Progenitor cell of endocrine pancreas (in vitro differentiated cells): Measurements from ENCODE around the gene CCDC124. TPM values are rescaled to one million over a fixed set of nuclear protein-coding genes. Genes with fewer than 3 reads are reported as not detected.

Experiments
- DNase-seq: peaks from one replicate; pipeline ENCODE4 v3.0.0; 2021; ENCODE audit warnings: low spot score; ENCODE audit not compliant: unreplicated experiment
- H3K27ac Mint-ChIP-seq: 2 replicates; pipeline ENCODE4 v1.8.0; 2021; ENCODE audit warnings: mild to moderate bottlenecking, moderate library complexity, mixed read lengths
- H3K27me3 Mint-ChIP-seq: 2 replicates; pipeline ENCODE4 v1.8.0; 2021; ENCODE audit warnings: mixed read lengths
- H3K36me3 Mint-ChIP-seq: 2 replicates; pipeline ENCODE4 v1.8.0; 2022; ENCODE audit warnings: mixed read lengths; ENCODE audit not compliant: insufficient read depth
- H3K4me1 Mint-ChIP-seq: 2 replicates; pipeline ENCODE4 v1.8.0; 2021; ENCODE audit warnings: low read depth, mixed read lengths
- H3K4me3 Mint-ChIP-seq: 2 replicates; pipeline ENCODE4 v1.8.0; 2021; ENCODE audit warnings: low read depth, mild to moderate bottlenecking, moderate library complexity, mixed read lengths
- H3K9me3 Mint-ChIP-seq: 2 replicates; pipeline ENCODE4 v1.8.0; 2021; ENCODE audit warnings: low read depth, mixed read lengths
- CTCF ChIP-seq: fragments of 200-600 bp; sonication (generic); IDR thresholded peaks from one replicate; pipeline ENCODE4 v1.5.0; 2021; ENCODE audit warnings: antibody characterized with exemption, mild to moderate bottlenecking; ENCODE audit not compliant: unreplicated experiment
- total RNA-seq: library from RNA; stranded (reverse); gene quantifications from 2 replicates; pipeline ENCODE4 v1.2.1, GENCODE V29; 2021

Gene CCDC124
- total RNA-seq, 1 donor from 2014 or later = 84.3 TPM

- Mint-ChIP-seq H3K4me1 (peaks cover 26% of the 10 kb centered on the region), H3K4me3 (peak overlapping the region; percentile 79), H3K36me3 (peaks cover under 1% of the 10 kb centered on the region), H3K9me3 (no peaks in the 10 kb centered on the region), H3K27ac (peak overlapping the region; percentile 85), H3K27me3 (peaks cover 15% of the 10 kb centered on the region)
- TF ChIP-seq CTCF = no peak
- no peak for DNase-seq
Measured at GRCh38 chr19:17951990-17952976, 19.5 kb downstream of the CCDC124 start.

GRCh38 chr19:17953316-17953801 lies 20.5 kb downstream of the CCDC124 start:
- Mint-ChIP-seq H3K4me3 (peak overlapping the region; percentile 71), H3K4me1 (peaks cover 26% of the 10 kb centered on the region), H3K9me3 (no peaks in the 10 kb centered on the region), H3K27ac (no peak overlapping the region), H3K27me3 (peaks cover 18% of the 10 kb centered on the region), H3K36me3 (peaks cover 3% of the 10 kb centered on the region)
- DNase-seq = no peak
- TF ChIP-seq CTCF = no peak

DNA sequence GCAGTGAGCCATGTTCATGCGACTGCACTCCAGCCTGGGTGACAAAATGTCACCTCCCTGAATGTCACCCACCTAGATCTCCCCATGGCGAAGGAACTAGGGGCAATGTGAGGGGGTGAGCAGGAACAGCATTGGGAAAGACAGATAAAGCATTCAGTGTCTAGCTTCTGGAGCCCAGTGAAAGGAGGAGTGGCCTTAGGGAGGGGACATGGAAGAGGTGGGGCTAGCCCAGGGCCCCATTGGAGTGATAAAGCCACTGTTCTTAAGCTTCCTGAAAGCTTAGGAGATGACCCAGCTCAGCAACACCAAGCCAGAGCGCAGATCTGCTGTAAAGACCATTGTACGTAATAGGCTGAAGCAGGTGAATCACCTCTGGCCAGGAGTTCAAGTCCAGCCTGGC lies 21.1 kb downstream of the CCDC124 start:
- H3K9me3 Mint-ChIP-seq = no peaks in the 10 kb centered on the region
- H3K27me3 Mint-ChIP-seq = peaks cover 18% of the 10 kb centered on the region
- no peak for TF ChIP-seq CTCF
- H3K27ac Mint-ChIP-seq = no peak overlapping the region
- peaks cover 26% of the 10 kb centered on the region for H3K4me1 Mint-ChIP-seq
- H3K36me3 Mint-ChIP-seq = peaks cover 3% of the 10 kb centered on the region
- DNase-seq = no peak
- peak overlapping the region; percentile 40 for H3K4me3 Mint-ChIP-seq

- no peaks in the 10 kb centered on the region for H3K9me3 Mint-ChIP-seq
Measured at GRCh38 chr19:17954401-17954800, 21.6 kb downstream of the CCDC124 start.

More at GRCh38 chr19:17954401-17954800, 21.6 kb downstream of the CCDC124 start:
- Mint-ChIP-seq H3K27me3 (peaks cover 18% of the 10 kb centered on the region), H3K4me1 (peaks cover 23% of the 10 kb centered on the region), H3K36me3 (peaks cover 3% of the 10 kb centered on the region), H3K4me3 (no peak overlapping the region), H3K27ac (no peak overlapping the region)
- no peak for DNase-seq
- TF ChIP-seq CTCF = no peak
